SK-N-SH treated with all-trans-retinoic acid at 6 μM for 48 hours (cell line): ENCODE results near the gene CD96.

Source experiments
- ARNTL ChIP-seq: fragments of 450-650 bp; formaldehyde crosslinking; IDR thresholded peaks from 2 replicates; pipeline ENCODE4 v1.5.0; 2020; ENCODE audit warnings: low read depth, mild to moderate bottlenecking, moderate library complexity, borderline replicate concordance
- BACH2 ChIP-seq: fragments of 250-450 bp; sonication (Bioruptor Pico); IDR thresholded peaks from 2 replicates; pipeline ENCODE4 v1.9.0; 2021; ENCODE audit warnings: mild to moderate bottlenecking, borderline replicate concordance
- CSDC2 ChIP-seq: fragments of 250-450 bp; sonication (Bioruptor Pico); IDR thresholded peaks from 2 replicates; pipeline ENCODE4 v1.5.0; 2020; ENCODE audit warnings: mild to moderate bottlenecking, moderate library complexity
- PATZ1 ChIP-seq: fragments of 250-450 bp; sonication (Bioruptor Pico); IDR thresholded peaks from 2 replicates; pipeline ENCODE4 v1.8.0; 2020; ENCODE audit warnings: mild to moderate bottlenecking, moderate library complexity, borderline replicate concordance
- SNAI2 ChIP-seq: fragments of 250-450 bp; sonication (Bioruptor Pico); IDR thresholded peaks from 2 replicates; pipeline ENCODE4 v1.5.0; 2020; ENCODE audit warnings: mild to moderate bottlenecking, moderate library complexity
- TCF4 ChIP-seq: fragments of 250-450 bp; sonication (Bioruptor Pico); IDR thresholded peaks from 2 replicates; pipeline ENCODE4 v1.8.0; 2021; ENCODE audit warnings: mild to moderate bottlenecking, moderate library complexity, borderline replicate concordance
- ZFP3 ChIP-seq: fragments of 250-450 bp; sonication (Bioruptor Pico); IDR thresholded peaks from 2 replicates; pipeline ENCODE4 v1.5.0; 2020; ENCODE audit warnings: mild to moderate bottlenecking, moderate library complexity

GRCh38 chr3:111542611-111543300 is 759 bp downstream of the CD96 start:
- TF ChIP-seq CSDC2: no peak
- no peak for TF ChIP-seq BACH2 (CRISPR knock-in tag)
- TF ChIP-seq ARNTL (CRISPR knock-in tag): no peak
- no peak for TF ChIP-seq SNAI2 (CRISPR knock-in tag)
- TF ChIP-seq TCF4 (CRISPR knock-in tag): no peak
- no peak for TF ChIP-seq ZFP3 (CRISPR knock-in tag)
- no peak for TF ChIP-seq PATZ1 (CRISPR knock-in tag)
